CD14-positive monocyte (primary cell): ENCODE results near the gene GJC1. TPM values are rescaled to one million over a fixed set of nuclear protein-coding genes. Genes with fewer than 3 reads are reported as not detected.
A peak's percentile ranks its signal among the peaks of the same experiment; 100 is the strongest.

Experiments
- DNase-seq, 3 donors: peaks; one replicate each; pipeline ENCODE4 v3.0.0-alpha.2; 2011 to 2022
- H2AFZ ChIP-seq: 2 replicates; pipeline ENCODE4 v1.6.0; 2012; ENCODE audit warnings: mild to moderate bottlenecking, low read depth, low read length, inconsistent platforms; ENCODE audit not compliant: insufficient read depth, poor library complexity, severe bottlenecking
- H3K27ac ChIP-seq, 2 donors: 1 replicate in 1 of 2; 2 replicates in 1 of 2; pipeline ENCODE4 v1.5.1; 2012 to 2013; ENCODE audit warnings: low read length in 2 of 2, control low read depth in 1 of 2, inconsistent platforms in 1 of 2, low read depth in 1 of 2, mild to moderate bottlenecking in 1 of 2
- H3K27me3 ChIP-seq, 2 donors: one replicate each; pipeline versions ENCODE4 v1.6.0 to v1.6.1; 2011 to 2013; ENCODE audit warnings: low read length in 2 of 2; ENCODE audit not compliant: control insufficient read depth in 2 of 2, insufficient read depth in 2 of 2
- H3K36me3 ChIP-seq, 2 donors: replicated peaks in 1 of 2; 1 replicate in 1 of 2; 2 replicates in 1 of 2; pipeline versions ENCODE4 v1.5.1 to v1.6.1; 2012 to 2013; ENCODE audit warnings: low read length in 2 of 2, control low read depth in 1 of 2, inconsistent platforms in 1 of 2, mild to moderate bottlenecking in 1 of 2; ENCODE audit not compliant: insufficient read depth in 2 of 2, control insufficient read depth in 1 of 2
- H3K4me1 ChIP-seq, 2 donors: 1 replicate in 1 of 2; 2 replicates in 1 of 2; pipeline versions ENCODE4 v1.5.1 to v1.6.1; 2012 to 2013; ENCODE audit warnings: low read length in 2 of 2, control low read depth in 1 of 2, inconsistent platforms in 1 of 2, mild to moderate bottlenecking in 1 of 2, moderate library complexity in 1 of 2; ENCODE audit not compliant: insufficient read depth in 2 of 2, control insufficient read depth in 1 of 2
- H3K4me2 ChIP-seq: replicated peaks from 2 replicates; pipeline ENCODE3; 2012; ENCODE audit warnings: low read length, moderate library complexity, mild to moderate bottlenecking; ENCODE audit not compliant: poor library complexity, severe bottlenecking; ENCODE audit errors: extremely low read depth
- H3K4me3 ChIP-seq, 3 experiments: fragments of 200-600 bp in 1 of 3; sonication (generic) in 1 of 3; replicated peaks in 1 of 3; 1 replicate in 2 of 3; 2 replicates in 1 of 3; pipeline ENCODE4 v1.5.1; 2011 to 2013; ENCODE audit warnings: low read length in 3 of 3, mild to moderate bottlenecking in 3 of 3, control low read depth in 2 of 3, low read depth in 2 of 3, inconsistent platforms in 1 of 3, moderate library complexity in 1 of 3
- H3K79me2 ChIP-seq: 2 replicates; pipeline ENCODE4 v1.6.0; 2012; ENCODE audit warnings: mild to moderate bottlenecking, control low read depth, inconsistent platforms, low read length, moderate library complexity; ENCODE audit not compliant: insufficient read depth
- H3K9ac ChIP-seq: 2 replicates; pipeline ENCODE4 v1.6.0; 2017; ENCODE audit warnings: low read length, mild to moderate bottlenecking; ENCODE audit not compliant: insufficient read depth, poor library complexity, severe bottlenecking
- H3K9me3 ChIP-seq, 2 donors: replicated peaks in 1 of 2; 1 replicate in 1 of 2; 2 replicates in 1 of 2; pipeline versions ENCODE4 v1.5.1 to v1.6.1; 2012 to 2013; ENCODE audit warnings: low read length in 2 of 2, control low read depth in 1 of 2; ENCODE audit not compliant: control insufficient read depth in 1 of 2, insufficient read depth in 1 of 2
- H4K20me1 ChIP-seq: 2 replicates; pipeline ENCODE4 v1.6.0; 2012; ENCODE audit warnings: mild to moderate bottlenecking, low read length, control low read depth, moderate library complexity; ENCODE audit not compliant: insufficient read depth
- H3K27ac Mint-ChIP-seq, 7 donors: one replicate each; pipeline ENCODE4 v1.8.0; 2020; ENCODE audit warnings: mild to moderate bottlenecking in 7 of 7, mixed read lengths in 7 of 7, moderate library complexity in 6 of 7, inconsistent platforms in 2 of 7
- H3K27me3 Mint-ChIP-seq, 3 donors: one replicate each; pipeline ENCODE4 v1.8.0; 2021 to 2022; ENCODE audit warnings: low read depth in 3 of 3, mild to moderate bottlenecking in 3 of 3, mixed read lengths in 3 of 3, moderate library complexity in 3 of 3, inconsistent platforms in 1 of 3
- H3K36me3 Mint-ChIP-seq, 2 donors: one replicate each; pipeline ENCODE4 v1.8.0; 2020; ENCODE audit warnings: mixed read lengths in 2 of 2, inconsistent platforms in 1 of 2, mild to moderate bottlenecking in 1 of 2
- H3K4me1 Mint-ChIP-seq: one replicate; pipeline ENCODE4 v1.8.0; 2020; ENCODE audit warnings: mild to moderate bottlenecking, mixed read lengths
- H3K4me3 Mint-ChIP-seq, 2 donors: one replicate each; pipeline ENCODE4 v1.8.0; 2020; ENCODE audit warnings: mild to moderate bottlenecking in 2 of 2, mixed read lengths in 2 of 2, moderate library complexity in 1 of 2
- H3K9me3 Mint-ChIP-seq, 7 donors: one replicate each; pipeline ENCODE4 v1.8.0; 2020 to 2022; ENCODE audit warnings: mixed read lengths in 7 of 7, mild to moderate bottlenecking in 6 of 7, moderate library complexity in 6 of 7, inconsistent platforms in 2 of 7
- WGBS: methylation state at CpG from one replicate; pipeline ENCODE4 v1.1.5; 2013; ENCODE audit warnings: missing lambda C conversion rate; ENCODE audit not compliant: insufficient coverage; 5-methylcytosine and 5-hydroxymethylcytosine counted together
- intact Hi-C, 2 donors: fragments of 100-400 bp; cut with micrococcal nuclease; formaldehyde crosslinking; loops; one replicate each; pipeline versions ENCODE4 v1.15.0 to v1.15.1; 2023
- polyA plus RNA-seq, 3 donors: library from polyadenylated mRNA; depleted of rRNA in 1 of 3; unstranded in 2 of 3; stranded (reverse) in 1 of 3; fragments of 300-500 nt in 2 of 3; fragments of >200 nt in 1 of 3; fragmentation: Illumina TruSeq in 2 of 3; gene quantifications; 1 replicate in 2 of 3; 2 replicates in 1 of 3; pipeline ENCODE4 v1.2.3, GENCODE V29; 2012 to 2021
- TF ChIP-seq, protein P1 (sequence below): fragments of 200-600 bp; IDR thresholded peaks from one replicate; pipeline ENCODE4 v1.8.0; 2022; ENCODE audit warnings: antibody characterized with exemption, mild to moderate bottlenecking

The GJC1 gene
- polyA plus RNA-seq, 3 donors = not detected

DNA sequence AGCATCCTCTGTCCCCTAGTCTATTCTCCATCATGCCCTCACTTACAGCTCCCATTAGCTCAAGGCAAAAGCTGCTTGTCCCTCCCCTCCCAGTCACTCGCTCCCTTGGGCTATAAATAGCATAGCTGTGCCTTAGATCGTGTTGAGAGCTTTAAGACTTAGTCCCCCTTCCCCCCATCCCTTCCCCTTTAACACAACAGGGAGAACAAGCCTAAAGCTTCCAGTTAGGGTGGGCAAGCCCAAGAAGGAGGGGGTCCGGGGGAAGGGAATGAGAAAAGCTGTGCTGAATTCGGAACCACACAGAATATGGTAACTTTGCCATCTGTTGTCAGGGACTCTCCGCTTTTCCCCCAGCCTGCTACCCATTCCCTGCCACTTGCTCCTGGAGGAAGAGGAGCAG is 12.7 kb upstream of the GJC1 start:
- Histone ChIP-seq H2AFZ (no peak overlapping the region), H3K36me3 (no peaks in the 10 kb centered on the region), H3K9ac (no peak overlapping the region), H3K9me3 (no peaks in the 10 kb centered on the region), H3K4me3 (no peak overlapping the region), H3K27ac (no peak overlapping the region), H3K27me3 (no peaks in the 10 kb centered on the region), H3K79me2 (no peaks in the 10 kb centered on the region), H3K4me2 (no peak overlapping the region), H3K4me1 (no peaks in the 10 kb centered on the region), H4K20me1 (no peaks in the 10 kb centered on the region)
- DNase-seq = no peak
- H3K27ac Mint-ChIP-seq = peak overlapping the region in 1 of 7 donors; percentile 10
- WGBS = no CpG with 5 or more reads among the region's 5 CpGs
- H3K9me3 Mint-ChIP-seq = peaks cover 0 to 1% (median 0%) of the 10 kb centered on the region in 7 donors
- H3K4me1 Mint-ChIP-seq = no peaks in the 10 kb centered on the region
- no peaks in the 10 kb centered on the region for H3K36me3 Mint-ChIP-seq
- TF ChIP-seq, protein P1, sequence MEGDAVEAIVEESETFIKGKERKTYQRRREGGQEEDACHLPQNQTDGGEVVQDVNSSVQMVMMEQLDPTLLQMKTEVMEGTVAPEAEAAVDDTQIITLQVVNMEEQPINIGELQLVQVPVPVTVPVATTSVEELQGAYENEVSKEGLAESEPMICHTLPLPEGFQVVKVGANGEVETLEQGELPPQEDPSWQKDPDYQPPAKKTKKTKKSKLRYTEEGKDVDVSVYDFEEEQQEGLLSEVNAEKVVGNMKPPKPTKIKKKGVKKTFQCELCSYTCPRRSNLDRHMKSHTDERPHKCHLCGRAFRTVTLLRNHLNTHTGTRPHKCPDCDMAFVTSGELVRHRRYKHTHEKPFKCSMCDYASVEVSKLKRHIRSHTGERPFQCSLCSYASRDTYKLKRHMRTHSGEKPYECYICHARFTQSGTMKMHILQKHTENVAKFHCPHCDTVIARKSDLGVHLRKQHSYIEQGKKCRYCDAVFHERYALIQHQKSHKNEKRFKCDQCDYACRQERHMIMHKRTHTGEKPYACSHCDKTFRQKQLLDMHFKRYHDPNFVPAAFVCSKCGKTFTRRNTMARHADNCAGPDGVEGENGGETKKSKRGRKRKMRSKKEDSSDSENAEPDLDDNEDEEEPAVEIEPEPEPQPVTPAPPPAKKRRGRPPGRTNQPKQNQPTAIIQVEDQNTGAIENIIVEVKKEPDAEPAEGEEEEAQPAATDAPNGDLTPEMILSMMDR = no peak
- H3K4me3 Mint-ChIP-seq = no peak overlapping the region
- peaks cover 7 to 24% (median 13%) of the 10 kb centered on the region in 3 donors for H3K27me3 Mint-ChIP-seq
- intact Hi-C loops = no loop called here

GRCh38 chr17:44840936-44841335 is 10.8 kb upstream of the GJC1 start:
- intact Hi-C loops = no loop called here
- TF ChIP-seq, protein P1 = no peak

More at GRCh38 chr17:44840936-44841335, 10.8 kb upstream of the GJC1 start:
- Mint-ChIP-seq H3K9me3 (peaks cover 0 to 1% (median 0%) of the 10 kb centered on the region in 7 donors), H3K36me3 (no peaks in the 10 kb centered on the region), H3K4me1 (no peaks in the 10 kb centered on the region), H3K27me3 (peaks cover 15 to 31% (median 21%) of the 10 kb centered on the region in 3 donors), H3K27ac (no peak overlapping the region), H3K4me3 (no peak overlapping the region)
- Histone ChIP-seq H3K4me3 (no peak overlapping the region), H3K9ac (no peak overlapping the region), H3K79me2 (no peaks in the 10 kb centered on the region), H4K20me1 (no peaks in the 10 kb centered on the region), H3K9me3 (no peaks in the 10 kb centered on the region), H2AFZ (no peak overlapping the region), H3K36me3 (no peaks in the 10 kb centered on the region), H3K4me1 (no peaks in the 10 kb centered on the region), H3K27ac (no peak overlapping the region), H3K27me3 (peaks cover 0 to 1% of the 10 kb centered on the region in 2 donors), H3K4me2 (no peak overlapping the region)
- WGBS = 100% methylated on average over 2 of the region's 3 CpGs
- no peak for DNase-seq
